ENCODE measurements around the gene SF1.

Gene SF1

GRCh38 chr11:64789331-64790204 is 11.2 kb upstream of the SF1 start:
- Histone ChIP-seq H3K36me3 (replicated peaks; ENCODE audit: low read depth, low read length) (peaks cover 17% of the 10 kb centered on the region), H3K79me2 (ENCODE audit: low read length) (no peaks in the 10 kb centered on the region), H3K4me3 (ENCODE audit: low read length) (no peak overlapping the region), H3K27me3 (ENCODE audit: low read depth, low read length) (no peaks in the 10 kb centered on the region), H3K4me1 (ENCODE audit: low read length) (no peaks in the 10 kb centered on the region), H3K27ac (ENCODE audit: low read length) (no peak overlapping the region), H4K20me1 (ENCODE audit: insufficient read depth, low read length) (no peaks in the 10 kb centered on the region), H3K4me2 (ENCODE audit: low read length) (no peak overlapping the region), H2AFZ (ENCODE audit: low read depth, low read length) (no peak overlapping the region), H3K9me3 (ENCODE audit: insufficient read depth, low read length) (no peaks in the 10 kb centered on the region), H3K9ac (ENCODE audit: low read length) (no peak overlapping the region)
- TF ChIP-seq CTCF (IDR thresholded peaks at IDR 0.05; ENCODE audit: low read depth, low read length), result no peak
- TF ChIP-seq EZH2phosphoT487 (IDR thresholded peaks at IDR 0.05; ENCODE audit: low read depth), result no peak

GRCh38 chr11:64788321-64789215 is 10.2 kb upstream of the SF1 start:
- TF ChIP-seq EZH2phosphoT487 (IDR thresholded peaks at IDR 0.05; ENCODE audit: low read depth) (no peak), CTCF (IDR thresholded peaks at IDR 0.05; ENCODE audit: low read depth, low read length) (no peak)
- Histone ChIP-seq H3K27me3 (ENCODE audit: low read depth, low read length) (no peaks in the 10 kb centered on the region), H3K79me2 (ENCODE audit: low read length) (no peaks in the 10 kb centered on the region), H3K27ac (ENCODE audit: low read length) (no peak overlapping the region), H3K36me3 (replicated peaks; ENCODE audit: low read depth, low read length) (peaks cover 17% of the 10 kb centered on the region), H3K9ac (ENCODE audit: low read length) (no peak overlapping the region), H3K9me3 (ENCODE audit: insufficient read depth, low read length) (no peaks in the 10 kb centered on the region), H4K20me1 (ENCODE audit: insufficient read depth, low read length) (no peaks in the 10 kb centered on the region), H3K4me2 (ENCODE audit: low read length) (no peak overlapping the region), H3K4me3 (ENCODE audit: low read length) (no peak overlapping the region), H3K4me1 (ENCODE audit: low read length) (no peaks in the 10 kb centered on the region), H2AFZ (ENCODE audit: low read depth, low read length) (no peak overlapping the region)

GRCh38 chr11:64787526-64788320 is 9.4 kb upstream of the SF1 start:
- no peaks in the 10 kb centered on the region for H3K27me3 ChIP-seq (ENCODE audit: low read depth, low read length)
- no peaks in the 10 kb centered on the region for H3K9me3 ChIP-seq (ENCODE audit: insufficient read depth, low read length)
- no peak overlapping the region for H3K4me2 ChIP-seq (ENCODE audit: low read length)
- no peak overlapping the region for H3K4me3 ChIP-seq (ENCODE audit: low read length)
- H3K27ac ChIP-seq (ENCODE audit: low read length), result no peak overlapping the region
- H3K79me2 ChIP-seq (ENCODE audit: low read length), result no peaks in the 10 kb centered on the region
- H3K4me1 ChIP-seq (ENCODE audit: low read length), result no peaks in the 10 kb centered on the region
- no peak overlapping the region for H2AFZ ChIP-seq (ENCODE audit: low read depth, low read length)
- TF ChIP-seq EZH2phosphoT487 (IDR thresholded peaks at IDR 0.05; ENCODE audit: low read depth) (no peak), CTCF (IDR thresholded peaks at IDR 0.05; ENCODE audit: low read depth, low read length) (peak; percentile 90)
- H4K20me1 ChIP-seq (ENCODE audit: insufficient read depth, low read length), result no peaks in the 10 kb centered on the region
- no peak overlapping the region for H3K9ac ChIP-seq (ENCODE audit: low read length)
- peaks cover 12% of the 10 kb centered on the region for H3K36me3 ChIP-seq (replicated peaks; ENCODE audit: low read depth, low read length)

Data from OCI-LY3 (cell line).